Skeletal muscle satellite cell (primary cell): Measurements from ENCODE around the gene DNMT3B.
"Not testable (repeated sequence)": the region's sequence is repeated elsewhere in the genome, so short reads cannot be mapped to it uniquely, and the experiment has no call there.

Source experiments
- H3K27me3 ChIP-seq: 2 replicates; pipeline ENCODE4 v1.7.0; 2013; ENCODE audit warnings: low read length; ENCODE audit not compliant: control insufficient read depth, insufficient read depth
- H3K36me3 ChIP-seq: 2 replicates; pipeline ENCODE4 v1.7.0; 2013; ENCODE audit warnings: mild to moderate bottlenecking, control low read depth, low read length; ENCODE audit not compliant: insufficient read depth
- H3K4me1 ChIP-seq: 2 replicates; pipeline ENCODE4 v1.7.0; 2013; ENCODE audit warnings: low read length; ENCODE audit not compliant: control insufficient read depth, insufficient read depth
- H3K4me2 ChIP-seq: 2 replicates; pipeline ENCODE4 v1.7.0; 2013; ENCODE audit warnings: mild to moderate bottlenecking, low read length
- H3K4me3 ChIP-seq: 2 replicates; pipeline ENCODE4 v1.7.0; 2013; ENCODE audit warnings: low read length
- H3K9ac ChIP-seq: 2 replicates; pipeline ENCODE4 v1.7.0; 2013; ENCODE audit warnings: mild to moderate bottlenecking, low read depth, low read length, moderate library complexity
- H3K9me3 ChIP-seq: replicated peaks from 2 replicates; pipeline ENCODE4 v1.7.0; 2013; ENCODE audit warnings: mild to moderate bottlenecking, control low read depth, low read length

The DNMT3B gene

DNA sequence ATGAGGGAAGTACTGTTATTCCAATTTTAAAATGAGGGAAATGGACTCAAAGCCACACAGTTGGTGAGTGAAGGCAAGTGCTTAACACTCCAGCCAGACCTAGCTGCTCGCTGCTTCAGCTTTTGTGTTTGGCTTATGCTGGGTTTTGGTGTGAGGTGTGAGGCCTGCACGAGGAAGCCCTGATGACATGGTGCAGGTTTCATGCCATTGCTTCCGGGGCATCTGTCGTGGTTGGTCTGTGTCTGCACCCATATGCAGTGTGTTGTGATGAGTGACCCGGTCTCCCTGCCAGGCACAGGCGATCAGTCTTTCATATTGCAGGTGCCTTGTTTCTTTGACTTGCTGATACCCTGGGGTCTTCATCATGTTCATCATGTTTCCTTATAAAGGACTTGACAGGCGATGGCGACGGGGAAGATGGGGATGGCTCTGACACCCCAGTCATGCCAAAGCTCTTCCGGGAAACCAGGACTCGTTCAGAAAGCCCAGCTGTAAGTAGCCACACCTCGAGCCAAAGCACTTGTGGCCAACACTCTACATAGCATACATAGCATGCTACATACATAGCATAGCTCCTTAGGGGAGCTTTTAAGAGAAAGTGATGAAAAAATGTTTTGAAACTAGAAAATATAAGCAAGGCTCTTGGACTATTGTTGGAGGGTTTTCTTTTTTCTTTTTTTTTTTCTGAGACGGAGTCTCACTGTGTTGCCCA lies 22.3 kb downstream of the DNMT3B start:
- H3K27me3 ChIP-seq: no peaks in the 10 kb centered on the region
- no peak overlapping the region for H3K4me3 ChIP-seq
- H3K9ac ChIP-seq: no peak overlapping the region
- H3K4me1 ChIP-seq: no peaks in the 10 kb centered on the region
- H3K9me3 ChIP-seq: no peaks in the 10 kb centered on the region
- H3K36me3 ChIP-seq: peaks cover 3% of the 10 kb centered on the region
- H3K4me2 ChIP-seq: no peak overlapping the region

DNA sequence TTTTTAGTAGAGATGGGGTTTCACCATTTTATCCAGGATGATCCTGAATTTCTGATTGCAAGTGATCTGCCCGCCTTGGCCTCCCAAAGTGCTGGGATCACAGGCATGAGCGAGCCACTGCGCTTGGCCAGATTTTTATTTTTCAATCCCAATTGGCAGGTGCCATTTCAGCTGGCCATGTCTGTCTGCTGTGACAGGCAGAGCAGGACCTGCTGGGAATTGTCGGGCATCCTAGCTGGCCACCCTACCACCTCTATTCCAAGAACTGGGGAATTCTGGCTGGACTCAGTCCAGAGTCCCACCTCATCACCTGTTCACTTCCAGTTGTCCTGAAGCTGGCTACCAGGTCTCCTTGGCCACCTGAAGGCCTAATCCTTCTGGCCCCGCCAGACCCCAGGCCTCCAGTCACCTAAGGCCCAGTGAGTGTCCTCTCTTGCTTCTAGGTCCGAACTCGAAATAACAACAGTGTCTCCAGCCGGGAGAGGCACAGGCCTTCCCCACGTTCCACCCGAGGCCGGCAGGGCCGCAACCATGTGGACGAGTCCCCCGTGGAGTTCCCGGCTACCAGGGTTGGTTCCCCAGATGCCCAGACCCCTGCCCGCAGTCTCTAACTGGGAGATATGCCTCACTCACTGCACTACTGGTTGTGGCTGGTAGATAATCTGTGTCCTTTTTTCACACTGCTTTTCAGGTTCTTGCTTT lies 24.0 kb downstream of the DNMT3B start:
- Histone ChIP-seq H3K9ac (no peak overlapping the region), H3K4me2 (no peak overlapping the region), H3K27me3 (no peaks in the 10 kb centered on the region), H3K36me3 (peaks cover 3% of the 10 kb centered on the region), H3K9me3 (no peaks in the 10 kb centered on the region), H3K4me1 (no peaks in the 10 kb centered on the region), H3K4me3 (no peak overlapping the region)

DNA sequence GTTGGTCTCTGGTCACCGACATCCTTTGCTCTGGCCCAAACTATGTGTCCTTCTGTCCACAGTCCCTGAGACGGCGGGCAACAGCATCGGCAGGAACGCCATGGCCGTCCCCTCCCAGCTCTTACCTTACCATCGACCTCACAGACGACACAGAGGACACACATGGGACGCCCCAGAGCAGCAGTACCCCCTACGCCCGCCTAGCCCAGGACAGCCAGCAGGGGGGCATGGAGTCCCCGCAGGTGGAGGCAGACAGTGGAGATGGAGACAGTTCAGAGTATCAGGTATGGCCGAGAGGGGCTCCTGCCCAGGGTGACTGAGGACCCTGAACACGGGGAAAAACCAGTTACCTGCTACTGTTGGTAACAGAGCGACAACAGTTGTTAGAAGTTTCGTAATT lies 25.0 kb downstream of the DNMT3B start:
- peaks cover 3% of the 10 kb centered on the region for H3K36me3 ChIP-seq
- no peak overlapping the region for H3K4me2 ChIP-seq
- no peaks in the 10 kb centered on the region for H3K27me3 ChIP-seq
- H3K4me1 ChIP-seq: peaks cover 3% of the 10 kb centered on the region
- H3K9ac ChIP-seq: no peak overlapping the region
- no peak overlapping the region for H3K4me3 ChIP-seq
- no peaks in the 10 kb centered on the region for H3K9me3 ChIP-seq

DNA sequence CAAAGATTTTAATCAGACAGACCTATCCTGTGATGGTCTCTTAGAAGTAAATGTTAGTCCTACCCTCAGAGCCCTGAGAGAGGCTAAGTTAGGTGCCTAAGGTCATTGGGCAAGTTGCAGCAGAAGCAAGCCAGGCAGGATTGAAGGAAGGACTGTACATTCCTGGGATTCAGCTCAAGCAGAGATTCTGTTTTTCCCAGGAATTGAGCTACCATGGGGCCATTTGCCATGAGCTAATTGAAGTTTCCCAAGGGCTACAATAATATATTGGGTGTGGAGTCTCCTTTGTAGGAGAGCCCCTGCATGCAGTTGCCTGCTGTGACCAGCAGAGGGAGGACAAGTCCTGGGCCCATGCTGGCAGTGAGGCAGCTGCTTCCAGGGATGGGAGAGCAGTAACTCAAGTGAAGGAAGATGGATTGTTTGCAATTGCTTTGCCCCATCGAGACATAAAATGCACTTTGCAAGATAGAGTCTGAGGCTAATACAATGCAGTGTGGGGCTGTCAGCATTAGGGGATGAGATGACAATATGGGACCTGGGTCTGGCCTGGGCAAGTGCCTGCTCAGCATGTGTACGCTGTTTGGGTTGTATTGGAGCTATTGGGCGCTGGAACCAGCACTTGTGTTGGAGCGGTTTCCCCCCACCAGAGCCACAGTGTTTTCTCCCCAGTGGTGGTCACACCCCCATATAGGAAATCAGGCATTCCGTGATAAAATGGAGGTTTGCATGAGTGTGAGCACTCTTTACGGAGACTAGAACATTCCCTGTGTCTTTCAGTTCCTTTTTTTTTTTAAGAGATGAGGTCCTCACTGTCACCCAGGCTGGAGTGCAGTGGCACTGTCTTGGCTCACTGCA lies 27.9 kb downstream of the DNMT3B start:
- H3K4me3 ChIP-seq: no peak overlapping the region
- peaks cover 3% of the 10 kb centered on the region for H3K36me3 ChIP-seq
- H3K27me3 ChIP-seq: no peaks in the 10 kb centered on the region
- peaks cover 6% of the 10 kb centered on the region for H3K4me1 ChIP-seq
- H3K9ac ChIP-seq: no peak overlapping the region
- H3K4me2 ChIP-seq: no peak overlapping the region
- H3K9me3 ChIP-seq: no peaks in the 10 kb centered on the region

DNA sequence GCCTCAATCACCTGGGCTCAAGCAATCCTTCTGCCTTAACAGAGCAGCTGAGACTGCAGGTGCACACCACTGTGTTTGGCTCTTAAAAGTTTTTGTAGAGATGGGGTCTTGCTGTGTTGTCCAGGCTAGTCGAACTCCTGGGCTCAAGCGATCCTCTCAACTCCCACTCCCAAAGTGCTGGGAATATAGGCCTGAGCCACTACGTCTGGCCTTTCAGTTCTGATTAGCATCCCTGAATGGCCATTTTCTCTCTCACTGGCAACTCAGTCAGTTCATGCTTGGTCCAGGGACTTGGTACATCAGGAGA lies 28.5 kb downstream of the DNMT3B start:
- Histone ChIP-seq H3K4me2 (no peak overlapping the region), H3K4me3 (no peak overlapping the region), H3K36me3 (peaks cover 3% of the 10 kb centered on the region), H3K4me1 (peaks cover 6% of the 10 kb centered on the region), H3K9me3 (no peaks in the 10 kb centered on the region), H3K27me3 (no peaks in the 10 kb centered on the region), H3K9ac (no peak overlapping the region)

DNA sequence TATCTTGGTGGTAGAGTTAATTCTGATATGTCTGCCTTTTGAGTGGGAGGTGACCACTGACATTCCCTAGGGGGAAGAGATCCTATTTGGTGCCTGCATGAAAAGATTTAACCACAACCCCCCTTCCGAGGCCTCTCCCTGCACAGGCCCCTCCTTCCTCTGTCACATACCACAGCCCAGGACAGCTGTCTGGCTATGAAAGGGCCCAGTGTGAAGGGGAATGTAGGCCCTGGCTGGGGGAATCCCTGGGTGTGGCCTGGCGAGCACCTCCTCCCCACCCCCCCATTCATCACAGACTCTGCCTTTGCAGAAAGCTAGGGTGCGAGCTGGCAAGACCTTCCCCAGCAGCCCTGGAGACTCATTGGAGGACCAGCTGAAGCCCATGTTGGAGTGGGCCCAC lies 30.1 kb downstream of the DNMT3B start:
- no peak overlapping the region for H3K4me3 ChIP-seq
- peaks cover 3% of the 10 kb centered on the region for H3K36me3 ChIP-seq
- H3K27me3 ChIP-seq: no peaks in the 10 kb centered on the region
- H3K4me2 ChIP-seq: no peak overlapping the region
- no peaks in the 10 kb centered on the region for H3K9me3 ChIP-seq
- H3K9ac ChIP-seq: no peak overlapping the region
- H3K4me1 ChIP-seq: peaks cover 6% of the 10 kb centered on the region

DNA sequence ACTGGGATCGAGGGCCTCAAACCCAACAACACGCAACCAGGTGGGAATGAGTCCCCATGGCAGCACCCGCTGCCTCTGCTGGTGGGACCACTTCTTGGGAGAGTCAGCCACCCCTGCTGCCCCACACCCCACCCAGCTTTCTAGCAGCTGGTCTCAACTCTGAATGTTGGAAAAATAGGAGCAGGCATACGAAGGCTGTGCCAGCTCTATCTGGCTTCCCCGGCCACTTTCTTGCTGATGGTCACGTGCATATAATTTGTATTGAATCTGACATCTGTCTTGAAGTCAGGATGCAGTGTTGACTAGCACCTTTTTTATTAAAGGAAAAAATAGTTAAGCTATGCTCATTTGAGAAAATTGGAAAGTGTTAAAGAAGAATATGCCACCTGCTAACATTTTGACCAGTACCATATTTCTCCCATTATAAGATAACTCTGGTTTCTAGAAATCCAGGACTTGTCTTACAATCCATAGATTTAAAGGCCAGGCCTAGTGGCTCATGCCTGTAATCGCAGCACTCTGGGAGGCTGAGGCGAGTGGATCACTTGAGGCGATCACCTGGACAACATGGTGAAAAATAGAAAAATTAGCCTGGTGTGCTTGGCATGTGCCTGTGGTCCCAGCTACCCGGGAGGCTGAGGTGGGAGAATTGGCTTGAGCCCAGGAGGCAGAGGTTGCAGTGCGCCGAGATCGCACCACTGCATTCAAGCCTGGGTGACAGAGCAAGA lies 30.7 kb downstream of the DNMT3B start:
- Histone ChIP-seq H3K4me2 (no peak overlapping the region), H3K9ac (no peak overlapping the region), H3K27me3 (no peaks in the 10 kb centered on the region), H3K36me3 (peaks cover 3% of the 10 kb centered on the region), H3K4me1 (peaks cover 6% of the 10 kb centered on the region), H3K4me3 (no peak overlapping the region), H3K9me3 (no peaks in the 10 kb centered on the region)

DNA sequence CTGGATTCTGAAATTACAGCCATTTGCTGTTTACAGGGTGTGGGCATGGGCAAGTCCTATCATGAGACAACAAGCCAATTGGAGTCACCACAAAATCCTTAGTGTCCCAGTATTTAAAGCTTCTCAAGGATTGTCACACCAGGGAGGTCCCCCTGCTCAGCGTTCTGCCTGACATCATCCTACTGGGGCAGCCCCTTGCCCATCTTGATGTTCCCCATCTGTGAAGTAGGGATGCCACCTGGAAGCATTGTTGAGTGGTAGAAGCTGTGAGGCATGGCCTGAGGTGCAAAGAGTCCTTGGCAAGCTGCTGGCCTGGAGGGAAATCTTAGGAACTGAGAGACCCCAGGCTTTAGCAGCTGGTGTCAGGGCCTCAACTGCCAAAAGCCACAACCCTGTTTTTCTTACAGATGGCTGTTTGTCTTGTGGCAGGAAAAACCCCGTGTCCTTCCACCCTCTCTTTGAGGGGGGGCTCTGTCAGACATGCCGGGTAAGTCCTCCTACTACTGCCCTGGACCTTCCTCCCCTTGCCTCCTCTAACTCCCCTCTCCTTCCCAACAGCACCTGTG lies 34.3 kb downstream of the DNMT3B start:
- Histone ChIP-seq H3K9ac (no peak overlapping the region), H3K4me1 (peaks cover 6% of the 10 kb centered on the region), H3K36me3 (peaks cover 3% of the 10 kb centered on the region), H3K9me3 (no peaks in the 10 kb centered on the region), H3K4me2 (no peak overlapping the region), H3K27me3 (no peaks in the 10 kb centered on the region), H3K4me3 (no peak overlapping the region)

DNA sequence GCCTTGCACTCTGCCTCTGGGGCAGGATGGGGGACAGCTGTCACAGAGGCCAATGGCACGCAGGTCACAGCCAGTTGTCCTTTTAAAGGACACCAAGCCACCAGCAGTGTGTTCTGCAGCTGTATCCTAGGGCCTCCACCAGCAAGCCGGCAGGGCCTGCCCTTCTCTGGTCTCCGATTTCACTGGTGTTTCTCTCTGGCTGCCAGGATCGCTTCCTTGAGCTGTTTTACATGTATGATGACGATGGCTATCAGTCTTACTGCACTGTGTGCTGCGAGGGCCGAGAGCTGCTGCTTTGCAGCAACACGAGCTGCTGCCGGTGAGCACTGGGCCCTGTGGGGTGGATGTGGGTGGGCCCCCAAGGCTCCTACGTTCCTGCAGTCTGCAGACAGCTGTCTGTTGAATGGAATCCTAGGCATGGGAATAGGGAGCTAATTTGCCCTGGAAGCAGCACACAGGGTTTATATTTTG lies 34.8 kb downstream of the DNMT3B start:
- no peaks in the 10 kb centered on the region for H3K9me3 ChIP-seq
- no peak overlapping the region for H3K4me3 ChIP-seq
- peaks cover 4% of the 10 kb centered on the region for H3K4me1 ChIP-seq
- H3K9ac ChIP-seq: no peak overlapping the region
- peaks cover 4% of the 10 kb centered on the region for H3K36me3 ChIP-seq
- H3K4me2 ChIP-seq: no peak overlapping the region
- no peaks in the 10 kb centered on the region for H3K27me3 ChIP-seq

DNA sequence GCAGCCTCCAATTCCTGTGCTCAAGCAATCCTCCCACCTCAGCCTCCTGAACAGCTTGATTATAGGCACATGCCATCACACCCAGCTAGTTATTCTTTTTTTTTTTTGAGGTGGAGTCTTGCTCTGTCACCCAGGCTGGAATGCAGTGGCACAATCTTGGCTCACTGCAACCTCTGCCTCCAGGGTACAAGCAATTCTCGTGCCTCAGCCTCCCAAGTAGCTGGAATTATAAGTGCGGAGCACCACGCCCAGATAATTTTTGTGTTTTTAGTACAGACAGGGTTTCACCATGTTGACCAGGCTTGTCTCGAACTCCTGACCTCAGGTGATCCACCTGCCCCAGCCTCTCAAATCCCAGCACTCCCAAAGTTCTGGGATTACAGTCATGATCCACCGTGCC lies 35.4 kb downstream of the DNMT3B start:
- not testable (repeated sequence) for H3K4me2 ChIP-seq, H3K9me3 ChIP-seq, H3K9ac ChIP-seq, H3K36me3 ChIP-seq, H3K27me3 ChIP-seq, H3K4me3 ChIP-seq, H3K4me1 ChIP-seq
